K562 (cell line): Measurements from ENCODE around the gene NACAD. TPM values are rescaled to one million over a fixed set of nuclear protein-coding genes. Genes with fewer than 3 reads are reported as not detected.

Experiments used
- CSDE1 ChIP-seq, 2 experiments: fragments of 450-650 bp; IDR thresholded peaks; 2 replicates each; pipeline ENCODE4 v1.6.1; 2016; ENCODE audit warnings: mild to moderate bottlenecking in 1 of 2
- HOMEZ ChIP-seq: fragments of 250-450 bp; sonication (Bioruptor Pico); IDR thresholded peaks from 2 replicates; pipeline ENCODE4 v1.4.0; 2020; ENCODE audit warnings: mild to moderate bottlenecking, moderate library complexity
- ILF3 ChIP-seq: fragments of 450-650 bp; IDR thresholded peaks from 2 replicates; pipeline ENCODE4 v1.6.1; 2018; ENCODE audit warnings: antibody characterized with exemption, mild to moderate bottlenecking, moderate library complexity, borderline replicate concordance
- KHSRP ChIP-seq: fragments of 450-650 bp; IDR thresholded peaks from 2 replicates; pipeline ENCODE4 v1.6.1; 2017
- PHTF2 ChIP-seq: fragments of 250-450 bp; sonication (Bioruptor Pico); IDR thresholded peaks from 2 replicates; pipeline ENCODE4 v1.5.0; 2021; ENCODE audit warnings: mild to moderate bottlenecking
- PKNOX1 ChIP-seq: fragments of 450-650 bp; IDR thresholded peaks from 2 replicates; pipeline ENCODE4 v1.6.1; 2016
- RCOR1 ChIP-seq, 2 experiments: IDR thresholded peaks; 2 replicates each; pipeline ENCODE4 v1.6.1; 2012; ENCODE audit warnings: low read depth in 2 of 2, low read length in 2 of 2, borderline replicate concordance in 1 of 2, improper control_type of control experiment in 1 of 2
- RREB1 ChIP-seq: fragments of 250-450 bp; sonication (Bioruptor Pico); IDR thresholded peaks from 2 replicates; pipeline ENCODE4 v1.4.0; 2020
- TEAD1 ChIP-seq, 2 experiments: fragments of 450-650 bp in 1 of 2; sonication (generic) in 1 of 2; formaldehyde crosslinking; IDR thresholded peaks; 2 replicates each; pipeline versions ENCODE4 v1.4.0 to v1.8.0; 2020 to 2022; ENCODE audit warnings: mild to moderate bottlenecking in 2 of 2, missing genetic modification reagents in 1 of 2
- VEZF1 ChIP-seq: fragments of 200-800 bp; sonication (Bioruptor generic); IDR thresholded peaks from 2 replicates; pipeline ENCODE4 v1.6.1; 2017; ENCODE audit warnings: missing genetic modification characterization, missing compliant biosample characterization
- ZBTB9 ChIP-seq: fragments of 450-650 bp; formaldehyde crosslinking; IDR thresholded peaks from 2 replicates; pipeline ENCODE4 v1.4.0; 2020; ENCODE audit warnings: mild to moderate bottlenecking, moderate library complexity
- ZNF232 ChIP-seq: sonication (generic); formaldehyde crosslinking; IDR thresholded peaks from 2 replicates; pipeline ENCODE4 v1.8.0; 2022; ENCODE audit warnings: mild to moderate bottlenecking, missing genetic modification reagents
- ZNF583 ChIP-seq: fragments of 250-450 bp; sonication (Bioruptor Pico); IDR thresholded peaks from 2 replicates; pipeline ENCODE4 v1.4.0; 2020
- polyA plus RNA-seq, 8 experiments: library from polyadenylated mRNA; depleted of rRNA in 4 of 8; stranded (reverse) in 5 of 8; unstranded in 3 of 8; fragments of >200 nt; fragmentation: Nextera tagmentation in 2 of 8; fragmentation: Illumina TruSeq in 1 of 8; extraction: Ambion mirVana in 2 of 8; extraction: Trizol in 1 of 8; gene quantifications; 2 replicates each; pipeline versions ENCODE4 v1.2.1 to v1.2.3, GENCODE V29; 2011 to 2014; ENCODE audit warnings: inconsistent platforms in 1 of 8, missing spikeins in 1 of 8
- total RNA-seq, 7 experiments: library from RNA; depleted of rRNA in 6 of 7; stranded (reverse); fragments of >200 nt in 6 of 7; fragmentation: Illumina TruSeq in 2 of 7; extraction: Trizol in 2 of 7; gene quantifications; 2 replicates each; pipeline versions ENCODE4 v1.2.1 to v1.2.3, GENCODE V29; 2011 to 2021; ENCODE audit warnings: low replicate concordance in 1 of 7

NACAD gene
- total and polyA plus RNA-seq, 9 of the 15 experiments (the other 6 are each of a cell fraction or from before 2014, with no cell fraction given): under 0.01 to 0.03 (median 0.02) TPM; not detected in 5

- TF ChIP-seq ZBTB9 (no peak), KHSRP (no peak), RCOR1 (IDR thresholded peaks at IDR 0.05; ENCODE audit: borderline replicate concordance in 1 of 2, low read depth in 2 of 2, low read length in 2 of 2) (peak; percentile 96 to 99), ILF3 (no peak), CSDE1 (IDR thresholded peaks at IDR 0.05) (peak in 1 of 2 experiments; percentile 97; a peak in 2 of 4 replicates), ZNF232 (CRISPR knock-in tag) (no peak), HOMEZ (CRISPR knock-in tag) (no peak), ZNF583 (CRISPR knock-in tag) (no peak), RREB1 (CRISPR knock-in tag) (peak; percentile 100), VEZF1 (CRISPR knock-in tag) (no peak), TEAD1 (CRISPR knock-in tag; IDR thresholded peaks at IDR 0.05) (0 out of 4 replicates have a peak, but pooled peaks of 1 of the 2 experiments have one; percentile 29), PHTF2 (CRISPR knock-in tag) (no peak), PKNOX1 (peak; percentile 26; the same call in 1 of the 2 replicates)
Measured at GRCh38 chr7:45089341-45089891, 647 bp upstream of the NACAD start (continued).
